ENCODE measurements around the gene APC. TPM values are rescaled to one million over a fixed set of nuclear protein-coding genes. Genes with fewer than 3 reads are reported as not detected.
A peak's percentile ranks its signal among the peaks of the same experiment; 100 is the strongest.
"Not testable (repeated sequence)": the region's sequence is repeated elsewhere in the genome, so short reads cannot be mapped to it uniquely, and the experiment has no call there.

The APC gene
- polyA plus RNA-seq, 1 experiment = 25.7 TPM

DNA sequence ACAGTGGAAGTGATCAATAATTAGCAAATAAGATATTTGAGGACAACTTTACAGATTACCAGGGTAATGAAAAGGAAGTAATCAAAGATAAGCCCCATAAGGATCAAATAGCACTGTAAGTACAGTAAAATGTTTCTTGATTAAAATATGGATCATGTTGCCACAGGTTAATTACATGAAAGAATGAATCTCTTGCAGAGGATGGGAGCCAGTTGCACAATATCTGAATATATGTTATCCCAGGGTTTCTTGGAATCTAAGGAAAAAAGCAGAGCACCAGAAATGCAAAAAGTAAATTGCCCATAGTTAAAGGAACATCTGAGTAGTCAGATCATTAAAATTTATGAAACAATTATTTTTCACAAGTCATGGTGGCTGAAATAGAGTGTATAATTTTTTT lies 109.6 kb downstream of the APC start:
- Histone ChIP-seq H3K9me3 (ENCODE audit: control insufficient read depth, insufficient read depth, low read length) (no peaks in the 10 kb centered on the region), H3K27me3 (ENCODE audit: control insufficient read depth, insufficient read depth, low read length) (no peaks in the 10 kb centered on the region), H3K27ac (ENCODE audit: low read depth, low read length) (no peak overlapping the region), H3K4me3 (ENCODE audit: low read depth, low read length) (no peak overlapping the region)
- TF ChIP-seq, protein P1, sequence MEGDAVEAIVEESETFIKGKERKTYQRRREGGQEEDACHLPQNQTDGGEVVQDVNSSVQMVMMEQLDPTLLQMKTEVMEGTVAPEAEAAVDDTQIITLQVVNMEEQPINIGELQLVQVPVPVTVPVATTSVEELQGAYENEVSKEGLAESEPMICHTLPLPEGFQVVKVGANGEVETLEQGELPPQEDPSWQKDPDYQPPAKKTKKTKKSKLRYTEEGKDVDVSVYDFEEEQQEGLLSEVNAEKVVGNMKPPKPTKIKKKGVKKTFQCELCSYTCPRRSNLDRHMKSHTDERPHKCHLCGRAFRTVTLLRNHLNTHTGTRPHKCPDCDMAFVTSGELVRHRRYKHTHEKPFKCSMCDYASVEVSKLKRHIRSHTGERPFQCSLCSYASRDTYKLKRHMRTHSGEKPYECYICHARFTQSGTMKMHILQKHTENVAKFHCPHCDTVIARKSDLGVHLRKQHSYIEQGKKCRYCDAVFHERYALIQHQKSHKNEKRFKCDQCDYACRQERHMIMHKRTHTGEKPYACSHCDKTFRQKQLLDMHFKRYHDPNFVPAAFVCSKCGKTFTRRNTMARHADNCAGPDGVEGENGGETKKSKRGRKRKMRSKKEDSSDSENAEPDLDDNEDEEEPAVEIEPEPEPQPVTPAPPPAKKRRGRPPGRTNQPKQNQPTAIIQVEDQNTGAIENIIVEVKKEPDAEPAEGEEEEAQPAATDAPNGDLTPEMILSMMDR (IDR thresholded peaks at IDR 0.05; ENCODE audit: low read depth, low read length) = no peak
- ChIA-PET CTCF (no interaction called here), POLR2A (no interaction called here)
- DNase-seq (ENCODE audit: low read depth, low spot score) = no peak

DNA sequence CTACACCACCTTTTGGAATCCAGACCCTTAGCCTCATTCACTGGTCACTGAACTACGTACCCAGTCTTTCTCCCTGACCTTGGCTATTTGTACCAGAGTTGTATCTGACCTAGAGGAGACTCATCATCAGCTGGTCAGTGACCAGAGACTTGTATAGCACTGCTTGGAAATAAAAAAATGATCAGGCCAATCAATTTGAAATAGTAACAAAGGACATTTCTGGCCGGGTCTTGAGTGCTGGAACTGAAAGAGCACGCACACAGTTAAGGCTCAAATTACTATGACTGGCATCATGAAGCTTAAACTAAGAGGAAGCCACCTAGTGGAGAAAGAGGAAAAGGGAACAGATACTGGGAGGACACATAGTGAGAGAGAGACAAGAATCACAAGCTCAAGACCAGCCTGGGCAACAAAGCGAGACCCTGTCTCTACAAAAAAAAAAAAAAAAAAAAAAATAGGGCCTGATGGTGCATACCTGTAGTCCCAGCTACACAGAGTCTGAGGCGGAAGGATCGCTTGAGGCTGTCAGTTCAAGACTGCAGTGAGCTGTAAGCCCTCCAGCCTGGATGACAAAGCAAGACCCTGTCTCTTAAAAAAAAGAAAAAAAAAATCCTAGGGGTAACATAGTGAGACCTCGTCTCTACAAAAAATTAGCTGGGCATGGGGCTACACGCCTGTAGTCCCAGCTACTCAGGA lies 110.6 kb downstream of the APC start:
- TF ChIP-seq, protein P1 (IDR thresholded peaks at IDR 0.05; ENCODE audit: low read depth, low read length) = peak; percentile 76
- ChIA-PET POLR2A (interaction anchor here (0.6 to 1.2 kb wide), 3 partner anchors 11 to 128 kb away, joined by 3 to 8 read pairs (median 4); partner anchors contain the start of genes DCP2 and SRP19), CTCF (interaction anchor here (0.5 to 1.6 kb wide), 67 partner anchors 8 to 1953 kb away, joined by 3 to 30 read pairs (median 5); partner anchors contain the start of genes APC, DCP2 and SRP19)
- peak overlapping the region; percentile 42 for H3K27ac ChIP-seq (ENCODE audit: low read depth, low read length)
- H3K9me3 ChIP-seq (ENCODE audit: control insufficient read depth, insufficient read depth, low read length) = no peaks in the 10 kb centered on the region
- H3K4me3 ChIP-seq (ENCODE audit: low read depth, low read length) = no peak overlapping the region
- peak; percentile 32 for DNase-seq (ENCODE audit: low read depth, low spot score)
- no peaks in the 10 kb centered on the region for H3K27me3 ChIP-seq (ENCODE audit: control insufficient read depth, insufficient read depth, low read length)

GRCh38 chr5:112849912-112850311 lies 112.2 kb downstream of the APC start:
- Histone ChIP-seq H3K27me3 (ENCODE audit: control insufficient read depth, insufficient read depth, low read length) (no peaks in the 10 kb centered on the region), H3K27ac (ENCODE audit: low read depth, low read length) (no peak overlapping the region), H3K4me3 (ENCODE audit: low read depth, low read length) (no peak overlapping the region), H3K9me3 (ENCODE audit: control insufficient read depth, insufficient read depth, low read length) (no peaks in the 10 kb centered on the region)
- TF ChIP-seq, protein P1 (IDR thresholded peaks at IDR 0.05; ENCODE audit: low read depth, low read length) = no peak
- no peak for DNase-seq (ENCODE audit: low read depth, low spot score)
- POLR2A ChIA-PET = no interaction called here
- CTCF ChIA-PET = no interaction called here

GRCh38 chr5:112854651-112855050 lies 117.0 kb downstream of the APC start:
- Histone ChIP-seq H3K27me3 (ENCODE audit: control insufficient read depth, insufficient read depth, low read length) (peaks cover 5% of the 10 kb centered on the region), H3K9me3 (ENCODE audit: control insufficient read depth, insufficient read depth, low read length) (no peaks in the 10 kb centered on the region), H3K27ac (ENCODE audit: low read depth, low read length) (no peak overlapping the region), H3K4me3 (ENCODE audit: low read depth, low read length) (no peak overlapping the region)
- TF ChIP-seq, protein P1 (IDR thresholded peaks at IDR 0.05; ENCODE audit: low read depth, low read length) = no peak
- ChIA-PET POLR2A (no interaction called here), CTCF (no interaction called here)
- no peak for DNase-seq (ENCODE audit: low read depth, low spot score)

DNA sequence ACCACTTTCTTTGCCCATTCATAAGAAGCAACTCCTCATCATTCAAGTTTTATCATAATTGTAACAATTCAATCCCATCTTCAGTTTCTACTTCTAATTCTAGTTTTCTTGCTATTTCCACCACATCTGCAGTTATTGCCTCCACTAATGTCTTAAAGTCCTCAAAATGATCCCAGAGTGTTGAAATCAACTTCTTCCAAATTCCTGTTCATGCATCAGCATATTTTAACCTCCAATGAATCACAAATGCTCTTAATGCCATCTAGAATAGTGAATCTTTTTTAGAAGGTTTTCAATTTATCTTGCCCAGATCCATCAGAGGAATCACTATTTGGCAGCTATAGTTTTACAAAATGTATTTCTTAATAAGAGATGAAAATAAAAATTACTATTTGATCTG lies 120.2 kb downstream of the APC start:
- ChIA-PET CTCF (no interaction called here), POLR2A (no interaction called here)
- no peak for DNase-seq (ENCODE audit: low read depth, low spot score)

DNA sequence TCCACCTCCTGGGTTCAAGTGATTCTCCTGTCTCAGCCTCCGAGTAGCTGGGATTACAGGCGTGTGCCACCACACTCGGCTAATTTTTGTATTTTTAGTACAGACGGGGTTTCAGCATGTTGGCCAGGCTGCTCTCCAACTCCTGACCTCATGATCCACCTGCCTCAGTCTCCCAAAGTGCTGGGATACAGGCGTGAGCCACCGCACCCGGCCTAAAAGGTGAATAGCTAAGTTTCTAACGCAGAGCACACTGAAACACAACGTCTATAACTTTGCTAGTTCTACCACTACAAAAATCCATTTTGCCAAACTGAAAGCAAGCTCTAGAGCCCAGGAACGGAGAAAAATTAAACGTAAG lies 122.9 kb downstream of the APC start:
- H3K9me3 ChIP-seq (ENCODE audit: control insufficient read depth, insufficient read depth, low read length); DNase-seq (ENCODE audit: low read depth, low spot score); H3K27me3 ChIP-seq (ENCODE audit: control insufficient read depth, insufficient read depth, low read length): not testable (repeated sequence)
- peak overlapping the region; percentile 97 for H3K4me3 ChIP-seq (ENCODE audit: low read depth, low read length)
- peak overlapping the region; percentile 69 for H3K27ac ChIP-seq (ENCODE audit: low read depth, low read length)
- CTCF ChIA-PET = interaction anchor here (0.6 to 1.6 kb wide), 5 partner anchors 12 to 310 kb away, joined by 3 to 18 read pairs (median 3); no protein-coding TSS in a partner anchor
- POLR2A ChIA-PET = interaction anchor here (1.2 to 1.7 kb wide), 3 partner anchors 10 to 61 kb away, joined by 4 to 9 read pairs (median 8); partner anchors contain the start of gene REEP5

More for the DNA sequence above, 120.2 kb downstream of the APC start:
- Histone ChIP-seq H3K27me3 (ENCODE audit: control insufficient read depth, insufficient read depth, low read length) (peaks cover 5% of the 10 kb centered on the region), H3K4me3 (ENCODE audit: low read depth, low read length) (no peak overlapping the region), H3K27ac (ENCODE audit: low read depth, low read length) (no peak overlapping the region), H3K9me3 (ENCODE audit: control insufficient read depth, insufficient read depth, low read length) (no peaks in the 10 kb centered on the region; the same call in 1 of the 2 replicates)
- TF ChIP-seq, protein P1 (IDR thresholded peaks at IDR 0.05; ENCODE audit: low read depth, low read length) = no peak
